Trophoblast cell (in vitro differentiated cells and primary cell): ENCODE results near the gene NBAS.

Experiments
- DNase-seq, 2 donors: peaks; one replicate each; pipeline ENCODE4 v3.0.0-alpha.2; 2016
- H2AFZ ChIP-seq: 2 replicates; pipeline ENCODE4 v1.6.1; 2013; ENCODE audit warnings: low read length, moderate library complexity, mild to moderate bottlenecking; ENCODE audit not compliant: insufficient read depth, poor library complexity
- H2AK5ac ChIP-seq: 2 replicates; pipeline ENCODE4 v1.6.1; 2013; ENCODE audit warnings: mild to moderate bottlenecking, low read length
- H2BK120ac ChIP-seq: 2 replicates; pipeline ENCODE4 v1.6.1; 2013; ENCODE audit warnings: low read length, mild to moderate bottlenecking, moderate library complexity; ENCODE audit not compliant: insufficient read depth, poor library complexity
- H2BK12ac ChIP-seq: 2 replicates; pipeline ENCODE4 v1.6.1; 2013; ENCODE audit warnings: mild to moderate bottlenecking, low read length, moderate library complexity
- H2BK5ac ChIP-seq: 2 replicates; pipeline ENCODE4 v1.6.1; 2013; ENCODE audit warnings: low read length, low read depth, moderate library complexity, mild to moderate bottlenecking; ENCODE audit not compliant: poor library complexity
- H3K14ac ChIP-seq: 2 replicates; pipeline ENCODE4 v1.6.1; 2013; ENCODE audit warnings: mild to moderate bottlenecking, low read length
- H3K18ac ChIP-seq: 2 replicates; pipeline ENCODE4 v1.6.1; 2013; ENCODE audit warnings: mild to moderate bottlenecking, low read length
- H3K23ac ChIP-seq: 2 replicates; pipeline ENCODE4 v1.6.1; 2013; ENCODE audit warnings: low read length
- H3K27ac ChIP-seq: 2 replicates; pipeline ENCODE4 v1.5.1; 2013; ENCODE audit warnings: low read depth, mild to moderate bottlenecking, inconsistent platforms, low read length, moderate library complexity
- H3K27me3 ChIP-seq: 2 replicates; pipeline ENCODE4 v1.6.1; 2013; ENCODE audit warnings: inconsistent platforms, mild to moderate bottlenecking, low read length, moderate library complexity; ENCODE audit not compliant: insufficient read depth
- H3K36me3 ChIP-seq, 2 experiments: 1 replicate in 1 of 2; 2 replicates in 1 of 2; pipeline ENCODE4 v1.6.1; 2013; ENCODE audit warnings: low read length in 2 of 2, mild to moderate bottlenecking in 2 of 2, moderate library complexity in 1 of 2; ENCODE audit not compliant: insufficient read depth in 2 of 2, control insufficient read depth in 1 of 2
- H3K4ac ChIP-seq: 2 replicates; pipeline ENCODE4 v1.6.1; 2013; ENCODE audit warnings: low read depth, mild to moderate bottlenecking, low read length, moderate library complexity
- H3K4me1 ChIP-seq, 2 experiments: 1 replicate in 1 of 2; 2 replicates in 1 of 2; pipeline ENCODE4 v1.6.1; 2013; ENCODE audit warnings: low read length in 2 of 2, mild to moderate bottlenecking in 2 of 2, moderate library complexity in 1 of 2; ENCODE audit not compliant: insufficient read depth in 2 of 2, control insufficient read depth in 1 of 2
- H3K4me2 ChIP-seq: 2 replicates; pipeline ENCODE4 v1.6.1; 2013; ENCODE audit warnings: inconsistent platforms, mild to moderate bottlenecking, low read length, moderate library complexity
- H3K4me3 ChIP-seq: 2 replicates; pipeline ENCODE4 v1.5.1; 2013; ENCODE audit warnings: mild to moderate bottlenecking, low read depth, low read length, inconsistent platforms
- H3K79me1 ChIP-seq: one replicate; pipeline ENCODE4 v1.6.1; 2013; ENCODE audit warnings: low read length
- H3K79me2 ChIP-seq: 2 replicates; pipeline ENCODE4 v1.6.1; 2013; ENCODE audit warnings: low read length, mild to moderate bottlenecking; ENCODE audit not compliant: control insufficient read depth, insufficient read depth, poor library complexity
- H3K9ac ChIP-seq: 2 replicates; pipeline ENCODE4 v1.6.1; 2013; ENCODE audit warnings: mild to moderate bottlenecking, low read length
- H3K9me3 ChIP-seq: 2 replicates; pipeline ENCODE4 v1.6.1; 2013; ENCODE audit warnings: low read depth, mild to moderate bottlenecking, control low read depth, inconsistent platforms, low read length; ENCODE audit not compliant: insufficient read depth
- H4K12ac ChIP-seq: 2 replicates; pipeline ENCODE4 v1.6.1; 2013; ENCODE audit warnings: low read depth, mild to moderate bottlenecking, low read length, moderate library complexity
- H4K8ac ChIP-seq: 2 replicates; pipeline ENCODE4 v1.6.1; 2013; ENCODE audit warnings: low read depth, mild to moderate bottlenecking, low read length, moderate library complexity
- H4K91ac ChIP-seq: one replicate; pipeline ENCODE4 v1.6.1; 2013; ENCODE audit warnings: low read depth, mild to moderate bottlenecking, low read length, moderate library complexity
- WGBS: extraction: QIAGEN DNeasy Blood & Tissue Kit; methylation state at CpG from one replicate; pipeline ENCODE4 v1.1.7; 2013; ENCODE audit warnings: missing lambda C conversion rate; ENCODE audit not compliant: insufficient read length, insufficient coverage; ENCODE audit errors: extremely low coverage; 5-methylcytosine and 5-hydroxymethylcytosine counted together

NBAS gene

GRCh38 chr2:15311926-15312325 is 249.2 kb downstream of the NBAS start:
- H3K14ac ChIP-seq = no peak overlapping the region
- no peak overlapping the region for H3K4me2 ChIP-seq
- no peak overlapping the region for H4K8ac ChIP-seq
- DNase-seq = no peak
- no peak overlapping the region for H3K4me3 ChIP-seq
- WGBS = no CpG with 5 or more reads among the region's 2 CpGs
- no peak overlapping the region for H3K23ac ChIP-seq
- H3K79me2 ChIP-seq = no peaks in the 10 kb centered on the region
- H2BK12ac ChIP-seq = no peak overlapping the region
- H3K4me1 ChIP-seq = no peaks in the 10 kb centered on the region
- H2AFZ ChIP-seq = no peak overlapping the region
- H2BK5ac ChIP-seq = no peak overlapping the region
- H3K9ac ChIP-seq = no peak overlapping the region
- no peaks in the 10 kb centered on the region for H3K79me1 ChIP-seq
- H4K12ac ChIP-seq = no peak overlapping the region
- no peak overlapping the region for H2AK5ac ChIP-seq
- H3K4ac ChIP-seq = no peak overlapping the region
- no peak overlapping the region for H4K91ac ChIP-seq
- no peaks in the 10 kb centered on the region for H3K27me3 ChIP-seq
- H2BK120ac ChIP-seq = no peak overlapping the region
- no peaks in the 10 kb centered on the region for H3K9me3 ChIP-seq
- no peak overlapping the region for H3K27ac ChIP-seq
- H3K18ac ChIP-seq = no peak overlapping the region
- H3K36me3 ChIP-seq = peaks cover 2 to 4% of the 10 kb centered on the region in 2 experiments

GRCh38 chr2:15311201-15311907 is 249.8 kb downstream of the NBAS start:
- Histone ChIP-seq H3K4me1 (no peaks in the 10 kb centered on the region), H2AFZ (no peak overlapping the region), H4K91ac (no peak overlapping the region), H2BK12ac (no peak overlapping the region), H4K8ac (no peak overlapping the region), H2AK5ac (no peak overlapping the region), H3K4me2 (no peak overlapping the region), H3K9me3 (no peaks in the 10 kb centered on the region), H3K9ac (no peak overlapping the region), H3K23ac (no peak overlapping the region), H3K36me3 (peaks cover 4 to 5% of the 10 kb centered on the region in 2 experiments), H3K79me1 (no peaks in the 10 kb centered on the region), H3K4ac (no peak overlapping the region), H3K79me2 (no peaks in the 10 kb centered on the region), H3K18ac (no peak overlapping the region), H3K27me3 (no peaks in the 10 kb centered on the region), H2BK120ac (no peak overlapping the region), H3K27ac (no peak overlapping the region), H3K14ac (no peak overlapping the region), H3K4me3 (no peak overlapping the region), H2BK5ac (no peak overlapping the region), H4K12ac (no peak overlapping the region)
- no CpG with 5 or more reads among the region's 4 CpGs for whole genome bisulfite sequencing
- DNase-seq = no peak

- H3K9ac ChIP-seq = no peak overlapping the region
- no peaks in the 10 kb centered on the region for H3K9me3 ChIP-seq
- H3K23ac ChIP-seq = no peak overlapping the region
- no peak overlapping the region for H2AK5ac ChIP-seq
- H3K14ac ChIP-seq = no peak overlapping the region
- no peak overlapping the region for H3K4me2 ChIP-seq
- H4K91ac ChIP-seq = no peak overlapping the region
- no peak overlapping the region for H3K4me3 ChIP-seq
- no peak overlapping the region for H2BK120ac ChIP-seq
- no peak overlapping the region for H3K4ac ChIP-seq
- H2AFZ ChIP-seq = no peak overlapping the region
- no CpG with 5 or more reads among the region's 2 CpGs for WGBS
- no peak overlapping the region for H3K27ac ChIP-seq
- H3K36me3 ChIP-seq = peaks cover 6 to 7% of the 10 kb centered on the region in 2 experiments
- H3K18ac ChIP-seq = no peak overlapping the region
- H4K8ac ChIP-seq = no peak overlapping the region
- no peak for DNase-seq
- no peak overlapping the region for H2BK12ac ChIP-seq
- H4K12ac ChIP-seq = no peak overlapping the region
- H3K4me1 ChIP-seq = no peaks in the 10 kb centered on the region
- H3K79me2 ChIP-seq = no peaks in the 10 kb centered on the region
- no peaks in the 10 kb centered on the region for H3K27me3 ChIP-seq
- H3K79me1 ChIP-seq = no peaks in the 10 kb centered on the region
- no peak overlapping the region for H2BK5ac ChIP-seq
Measured at GRCh38 chr2:15307526-15307925, 253.6 kb downstream of the NBAS start.

GRCh38 chr2:15306706-15307105 is 254.4 kb downstream of the NBAS start:
- Histone ChIP-seq H2AFZ (no peak overlapping the region), H3K23ac (no peak overlapping the region), H4K91ac (no peak overlapping the region), H3K18ac (no peak overlapping the region), H3K36me3 (peaks cover 7 to 11% of the 10 kb centered on the region in 2 experiments), H3K27me3 (no peaks in the 10 kb centered on the region), H4K12ac (no peak overlapping the region), H3K4me2 (no peak overlapping the region), H3K79me2 (no peaks in the 10 kb centered on the region), H3K27ac (no peak overlapping the region), H2BK12ac (no peak overlapping the region), H3K14ac (no peak overlapping the region), H2BK120ac (no peak overlapping the region), H2AK5ac (no peak overlapping the region), H3K79me1 (no peaks in the 10 kb centered on the region), H3K4me1 (no peaks in the 10 kb centered on the region), H3K9me3 (no peaks in the 10 kb centered on the region), H4K8ac (no peak overlapping the region), H3K4ac (no peak overlapping the region), H3K9ac (no peak overlapping the region), H3K4me3 (no peak overlapping the region), H2BK5ac (no peak overlapping the region)
- DNase-seq = no peak
- no CpG with 5 or more reads among the region's 3 CpGs for WGBS
